IPS-NIHi11 (cell line): ENCODE measurements around the gene HOXC4.
"Not testable (repeated sequence)": the region's sequence is repeated elsewhere in the genome, so short reads cannot be mapped to it uniquely, and the experiment has no call there.

Experiments used
- DNase-seq: peaks from one replicate; pipeline ENCODE4 v3.0.0; 2012; ENCODE audit warnings: mixed read lengths, low spot score

HOXC4 gene

DNA sequence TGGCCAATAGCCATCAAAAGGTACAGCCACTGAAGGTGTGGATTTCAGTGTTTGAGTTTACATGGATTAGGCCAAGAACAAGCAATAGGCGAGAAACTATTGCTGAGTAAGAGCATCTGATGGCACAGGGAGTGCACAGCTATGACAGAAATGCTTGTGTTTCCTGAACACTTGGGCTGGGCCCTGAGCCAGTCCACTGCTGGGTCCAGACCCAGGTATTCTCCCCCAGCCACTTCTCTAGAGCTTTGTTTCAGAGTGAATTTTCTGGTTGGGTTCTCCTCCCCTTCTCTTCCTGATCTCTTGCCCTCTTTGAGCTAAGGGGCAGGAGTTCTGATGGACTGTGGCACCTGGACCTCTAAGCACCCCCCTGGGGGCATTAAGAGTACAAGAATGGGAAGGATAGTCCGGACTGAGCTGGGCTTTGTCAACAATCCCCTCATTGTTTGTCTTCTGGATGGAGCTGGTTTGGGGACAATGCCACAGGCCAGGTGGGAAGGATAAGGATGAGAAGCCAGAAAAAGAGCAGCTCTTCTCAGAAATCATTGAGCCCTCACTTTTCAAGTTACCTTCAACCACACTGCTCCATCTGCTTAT, 12.4 kb upstream of the HOXC4 start:
- DNase-seq = no peak

DNA sequence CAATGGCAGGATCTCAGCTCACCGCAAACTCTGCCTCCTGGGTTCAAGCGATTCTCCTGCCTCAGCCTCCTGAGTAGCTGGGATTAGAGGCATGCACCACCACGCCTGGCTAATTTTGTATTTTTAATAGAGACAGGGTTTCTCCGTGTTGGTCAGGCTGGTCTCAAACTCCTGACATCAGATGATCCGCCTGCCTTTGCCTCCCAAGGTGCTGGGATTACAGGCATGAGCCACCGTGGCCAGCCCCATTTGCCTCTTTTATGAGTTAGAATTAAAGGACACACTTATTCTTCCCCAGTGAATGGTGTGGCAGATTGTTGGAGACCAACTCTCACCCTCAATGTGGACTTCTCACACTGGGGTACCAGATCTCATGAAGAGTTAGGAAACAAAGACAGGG, 11.6 kb upstream of the HOXC4 start:
- not testable (repeated sequence) for DNase-seq

DNA sequence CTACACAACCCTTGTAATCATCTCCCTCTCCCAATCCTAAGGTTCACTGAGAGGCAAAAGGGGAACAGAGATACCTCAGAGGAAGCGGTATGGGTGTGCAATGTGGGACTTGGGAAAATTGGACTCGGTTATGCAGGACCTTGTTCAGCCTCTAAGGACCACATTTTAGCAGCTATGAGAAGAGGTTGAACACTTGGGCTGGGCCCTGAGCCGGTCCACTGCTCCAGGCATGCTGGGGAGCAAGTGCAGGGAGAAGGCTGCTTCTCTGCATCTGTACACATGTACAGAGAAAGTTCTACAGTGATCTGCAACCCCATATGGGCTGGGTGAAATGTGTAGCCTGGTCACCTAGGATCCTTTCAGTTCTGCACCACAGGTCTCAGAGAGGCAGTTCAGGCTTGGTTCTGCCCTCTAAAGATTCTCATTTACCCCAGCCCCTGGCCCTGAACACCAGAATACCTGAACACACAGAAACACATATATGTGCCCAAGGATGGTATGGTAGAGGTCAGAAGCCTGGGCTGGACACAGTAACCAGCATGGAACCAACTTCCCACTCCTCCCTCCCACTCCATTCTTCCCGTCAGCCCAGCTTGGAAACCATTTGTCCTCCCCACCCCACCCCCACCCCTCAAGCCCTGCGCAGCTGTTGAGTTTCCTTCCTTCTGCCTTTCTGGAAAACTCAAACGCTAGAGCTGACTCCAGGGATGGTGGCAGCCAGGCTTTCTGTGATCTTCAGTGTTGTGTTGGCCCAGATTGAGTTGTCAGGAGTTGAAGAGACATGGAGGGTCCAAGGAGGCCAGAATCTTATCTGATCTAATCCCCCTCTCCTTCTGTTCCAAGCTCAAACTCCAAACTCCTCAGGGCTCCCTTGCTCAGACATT, 10.4 kb upstream of the HOXC4 start:
- DNase-seq = no peak

DNA sequence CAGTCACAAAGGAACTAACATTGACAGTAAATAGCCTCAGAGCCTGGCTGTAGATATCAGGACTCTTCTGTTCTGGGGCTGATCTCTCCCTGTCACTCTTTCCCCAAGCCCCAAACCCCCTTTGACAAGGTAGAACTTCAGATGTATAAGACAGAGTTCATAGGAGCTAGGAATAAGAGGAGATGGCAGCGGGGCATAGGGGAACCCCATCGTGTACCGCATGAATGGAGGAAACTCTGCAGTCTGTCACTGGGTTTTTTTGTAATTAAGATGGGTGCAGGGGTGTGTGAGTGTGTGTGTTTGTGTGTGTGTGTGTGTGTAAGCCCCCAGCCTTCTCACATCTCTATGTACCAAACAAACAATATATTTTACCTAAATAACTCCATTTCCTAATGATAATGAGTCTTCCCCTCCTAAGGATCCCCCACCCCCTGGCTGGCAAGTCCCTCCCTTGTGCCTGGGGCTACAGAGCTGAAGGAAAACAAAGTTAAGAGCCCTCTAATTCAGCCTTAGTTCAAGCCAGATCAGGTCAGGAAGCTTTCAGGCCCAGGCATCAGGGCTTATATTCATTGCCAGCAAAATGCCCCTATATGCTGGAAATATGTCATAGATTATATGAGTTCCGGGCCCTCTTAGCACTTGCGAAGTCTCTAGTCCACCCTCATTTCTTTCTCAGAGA, 9.1 kb upstream of the HOXC4 start:
- no peak for DNase-seq

DNA sequence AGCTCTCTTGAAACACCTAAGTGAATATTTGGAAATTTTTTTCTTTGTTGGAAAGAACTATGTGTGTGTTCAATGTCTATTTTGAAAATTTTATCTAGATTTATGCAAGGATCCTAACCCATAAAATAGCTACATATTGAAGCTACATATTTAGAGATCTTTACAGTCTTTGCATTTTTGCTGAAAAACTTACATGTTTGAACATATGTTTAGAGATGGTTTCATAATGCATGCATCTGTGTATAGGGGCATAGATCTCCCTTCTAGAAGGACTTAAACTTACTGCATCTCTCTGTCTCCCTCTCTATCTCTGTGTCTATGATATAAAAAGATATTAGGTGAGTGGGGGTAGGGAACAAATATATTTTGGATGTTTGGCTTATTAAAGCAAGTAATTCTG, 8.2 kb upstream of the HOXC4 start:
- DNase-seq = no peak

DNA sequence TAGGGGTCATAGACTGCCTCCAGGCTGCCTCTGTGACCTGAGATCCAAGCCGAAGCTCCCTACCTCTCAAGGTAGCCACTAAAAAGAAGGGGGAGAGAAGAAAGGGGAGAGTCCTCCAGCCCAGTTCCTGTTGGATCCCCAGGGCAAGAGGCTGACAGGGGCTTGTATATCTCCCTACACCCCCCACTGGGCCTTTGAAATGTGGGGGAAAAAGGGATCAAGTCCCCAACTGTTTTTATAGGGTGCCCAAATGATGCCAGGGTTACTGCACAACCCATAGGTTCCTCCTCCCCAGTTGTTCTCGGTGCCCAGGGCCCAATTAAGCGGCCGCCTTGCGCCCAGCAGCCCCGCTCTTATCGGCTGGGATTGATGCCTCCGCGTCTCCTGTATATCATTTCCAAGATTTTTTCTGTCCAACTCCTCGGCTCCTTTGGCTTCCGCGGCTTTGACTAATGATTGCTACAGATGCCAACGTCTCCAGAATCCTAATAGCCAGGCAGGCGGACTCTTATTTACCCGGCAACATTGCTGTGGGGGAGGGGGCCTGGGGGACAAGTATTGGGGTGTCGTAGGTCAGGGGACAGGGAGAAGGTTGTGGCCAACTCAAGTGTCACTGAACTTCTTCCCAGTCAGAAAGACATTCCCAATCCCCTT, 7.6 kb upstream of the HOXC4 start:
- DNase-seq = no peak

DNA sequence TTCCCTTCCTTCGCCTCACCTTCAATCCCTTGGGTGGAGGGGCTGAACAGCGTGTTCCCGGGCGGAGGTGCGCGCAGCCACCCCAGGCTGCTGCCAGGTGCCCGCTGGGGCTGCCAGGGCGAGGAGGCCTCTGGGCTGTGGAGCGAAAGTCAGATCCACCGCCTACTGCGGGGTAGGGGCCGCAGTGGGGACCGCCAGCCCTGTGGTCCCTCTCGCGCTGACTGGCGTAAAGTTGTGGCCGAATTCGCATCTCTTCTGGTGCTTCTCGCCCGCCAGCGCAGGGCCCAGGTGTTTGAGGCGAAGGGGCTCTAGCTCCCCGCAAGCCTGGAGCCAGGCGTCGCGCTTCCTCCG, 6.9 kb upstream of the HOXC4 start:
- DNase-seq = no peak

DNA sequence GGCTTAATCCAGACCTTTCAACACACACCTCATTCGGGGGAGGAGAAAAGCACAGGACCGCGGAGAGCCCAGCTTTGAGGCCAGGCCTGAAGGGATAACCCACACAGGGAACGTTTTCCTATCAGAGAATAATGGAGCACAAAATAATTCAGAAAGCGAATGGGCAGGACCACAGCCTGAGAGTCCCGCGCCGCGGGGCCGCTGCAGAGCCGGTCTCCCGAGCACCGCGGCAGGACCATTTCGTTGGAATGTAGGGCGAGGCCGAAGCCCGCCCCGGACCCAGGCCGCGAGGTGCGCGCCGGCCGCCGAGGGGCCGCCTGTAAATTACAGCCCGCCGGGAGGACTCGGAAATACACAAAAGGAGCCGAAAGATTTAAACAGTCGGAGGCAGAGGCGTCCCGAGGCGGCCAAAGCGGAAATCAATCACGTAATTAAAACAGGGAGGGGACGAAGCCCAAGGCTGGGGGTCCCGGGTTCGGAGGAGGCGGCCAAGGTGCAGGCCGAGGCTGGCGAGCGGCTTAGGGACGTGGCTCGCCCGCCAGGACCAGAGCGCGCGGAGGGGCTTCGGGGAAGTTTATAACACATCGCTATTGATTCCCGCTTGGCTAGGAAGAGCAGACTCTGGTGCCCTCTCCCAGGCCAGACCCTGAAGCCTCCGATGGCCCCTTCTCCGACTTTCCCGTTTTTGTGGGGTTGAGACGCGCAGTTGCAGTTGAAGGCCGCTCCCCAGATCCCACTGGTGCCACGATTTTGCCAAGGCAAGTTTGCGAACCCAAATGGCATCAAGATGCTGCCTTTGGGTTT, 6.3 kb upstream of the HOXC4 start:
- peak; percentile 62 for DNase-seq

DNA sequence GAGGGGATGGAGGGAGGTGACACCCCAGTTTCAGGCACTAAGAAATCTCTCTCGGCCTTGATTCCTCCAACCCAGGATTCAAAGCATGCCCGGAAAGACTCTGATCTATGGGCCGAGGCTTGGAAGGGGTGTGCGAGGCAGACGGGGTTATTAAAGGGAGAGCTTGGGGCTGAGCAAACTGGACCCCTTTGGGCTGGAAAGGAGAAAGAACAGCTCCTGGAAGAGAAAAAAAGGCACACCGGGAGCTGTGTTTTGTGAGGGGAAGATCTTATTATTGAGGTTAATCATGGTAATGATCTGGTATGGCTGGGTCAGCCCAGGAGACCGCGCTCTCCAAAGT, 5.7 kb upstream of the HOXC4 start:
- no peak for DNase-seq

DNA sequence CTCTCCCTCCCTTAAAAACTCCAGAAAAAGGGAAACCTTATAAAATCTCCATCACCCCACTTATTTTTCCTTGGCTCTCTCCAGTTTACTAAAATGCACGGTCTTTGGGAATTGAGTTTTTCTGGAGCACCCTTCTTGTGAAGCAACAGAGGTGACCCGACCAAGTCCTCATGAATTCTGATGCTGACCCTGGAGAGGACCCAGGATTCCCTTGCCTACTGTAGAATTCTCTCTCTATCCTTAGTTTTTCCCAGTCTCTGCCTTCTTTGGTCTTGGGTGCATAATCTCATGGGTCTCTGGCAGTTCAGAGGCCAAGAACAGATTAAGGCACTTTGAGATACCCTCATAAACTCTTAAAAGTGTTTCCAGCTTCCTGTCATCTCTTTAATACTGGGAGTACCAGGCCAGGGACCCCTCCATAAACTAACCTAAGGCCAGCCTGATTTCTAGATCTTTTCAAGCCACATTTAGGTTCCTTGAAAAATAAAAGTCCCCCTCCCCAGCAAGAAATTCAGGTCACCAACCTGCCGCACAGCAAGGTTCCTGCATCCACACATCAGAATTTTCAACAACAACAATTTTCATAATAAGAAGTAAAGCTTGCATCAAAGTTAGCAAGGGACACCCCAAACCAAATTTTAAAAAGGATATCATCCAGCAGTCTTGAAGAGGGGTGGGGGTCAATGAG, 5.1 kb upstream of the HOXC4 start:
- DNase-seq = no peak

DNA sequence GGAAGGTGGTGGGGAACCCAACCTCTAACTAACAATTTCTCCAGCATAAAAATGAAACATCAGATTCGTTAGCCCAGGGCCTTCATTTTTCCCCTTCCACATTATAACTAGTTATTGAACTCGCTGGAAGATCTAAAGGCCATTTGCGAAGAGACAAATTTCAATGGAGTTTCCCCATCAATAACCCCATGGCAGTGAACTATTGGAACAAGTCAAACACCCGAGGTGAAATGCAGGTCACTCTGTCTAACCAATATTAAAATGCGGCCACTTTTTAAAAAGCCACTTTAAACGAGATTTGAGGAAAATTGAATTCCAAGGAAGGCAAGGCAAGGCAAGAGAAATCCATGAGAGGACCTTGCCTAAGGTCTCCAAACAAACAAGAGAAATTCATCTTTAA, 4.5 kb upstream of the HOXC4 start:
- no peak for DNase-seq

DNA sequence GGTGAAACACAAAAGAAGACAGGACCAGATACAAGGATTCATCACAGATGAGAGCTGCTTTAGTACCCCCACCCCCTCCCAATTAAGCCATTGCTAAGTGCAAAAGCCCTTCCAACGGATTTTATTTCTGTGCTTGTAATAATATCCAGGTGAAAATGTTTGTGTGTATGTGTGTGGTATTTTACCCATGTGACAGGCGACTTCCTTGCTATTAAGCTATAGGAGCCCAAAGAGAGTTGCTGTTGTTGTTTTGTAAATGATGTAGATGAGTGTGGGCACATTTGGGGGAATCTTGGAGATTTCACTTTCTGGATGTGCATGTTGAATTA, 3.2 kb upstream of the HOXC4 start:
- no peak for DNase-seq

DNA sequence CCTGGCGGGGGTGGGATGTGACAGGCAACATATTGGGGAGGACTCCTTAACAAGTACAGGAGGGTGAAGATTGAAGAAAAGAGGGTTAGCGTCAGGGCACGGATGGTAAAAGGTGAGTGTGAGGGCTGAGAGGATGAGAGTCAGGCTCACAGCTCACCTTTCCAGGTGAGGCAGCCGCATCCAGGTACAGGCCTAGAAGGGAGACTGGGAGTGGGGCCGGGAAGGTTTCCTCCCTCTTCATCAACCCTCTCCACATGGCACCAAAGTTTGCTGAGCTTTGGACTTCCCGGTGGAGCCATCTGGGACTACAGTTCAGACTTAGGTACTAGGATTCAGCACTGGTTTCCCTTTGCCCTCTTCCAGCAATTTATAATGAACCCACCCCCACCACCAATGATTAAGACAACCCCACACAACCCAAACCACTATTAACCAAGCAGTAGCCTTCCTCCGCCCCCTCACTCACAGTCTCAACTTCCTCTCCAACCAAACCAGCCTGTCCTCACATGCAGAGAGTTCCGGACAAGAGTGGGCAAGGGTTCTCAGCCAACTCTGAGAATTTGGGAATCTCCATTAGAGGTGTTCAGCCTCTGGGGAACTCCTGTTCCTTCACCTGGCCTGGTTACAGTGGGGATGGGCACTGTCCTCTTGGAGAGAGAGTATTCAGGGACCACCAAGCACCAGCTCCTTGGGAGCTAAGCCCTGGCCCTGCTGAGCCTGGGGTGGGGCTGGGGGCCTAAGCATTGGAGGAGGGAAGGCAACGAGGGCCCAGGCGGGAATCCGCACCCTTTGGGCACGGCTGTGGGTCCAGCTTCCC, 2.4 kb upstream of the HOXC4 start:
- no peak for DNase-seq

DNA sequence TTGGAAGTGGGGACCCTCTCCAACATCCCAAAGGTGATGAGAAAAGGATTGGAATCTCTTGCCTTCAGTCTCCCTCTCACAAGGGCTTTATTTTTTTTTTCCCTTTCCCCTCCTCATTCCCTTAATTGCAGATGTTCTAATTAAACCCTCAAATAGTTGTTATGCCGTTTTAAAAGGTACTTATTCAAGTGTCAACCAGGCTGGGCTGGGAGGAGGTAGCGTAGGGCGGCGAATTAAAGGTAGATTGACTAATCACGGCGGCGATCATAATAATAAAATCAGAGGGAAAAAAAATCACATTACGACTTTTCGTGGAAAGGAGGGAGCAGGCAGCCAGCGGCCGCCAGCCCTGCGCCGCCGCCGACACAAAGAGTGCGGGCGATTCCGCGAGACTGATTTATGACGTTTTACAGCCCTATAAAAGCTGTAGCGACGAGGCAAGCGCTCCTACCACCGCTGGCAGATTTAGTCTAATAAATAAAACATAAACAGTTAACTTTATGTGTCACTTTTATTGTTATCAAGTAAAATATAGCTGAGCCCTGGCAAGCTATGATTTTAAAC, 1.7 kb upstream of the HOXC4 start:
- DNase-seq = no peak

DNA sequence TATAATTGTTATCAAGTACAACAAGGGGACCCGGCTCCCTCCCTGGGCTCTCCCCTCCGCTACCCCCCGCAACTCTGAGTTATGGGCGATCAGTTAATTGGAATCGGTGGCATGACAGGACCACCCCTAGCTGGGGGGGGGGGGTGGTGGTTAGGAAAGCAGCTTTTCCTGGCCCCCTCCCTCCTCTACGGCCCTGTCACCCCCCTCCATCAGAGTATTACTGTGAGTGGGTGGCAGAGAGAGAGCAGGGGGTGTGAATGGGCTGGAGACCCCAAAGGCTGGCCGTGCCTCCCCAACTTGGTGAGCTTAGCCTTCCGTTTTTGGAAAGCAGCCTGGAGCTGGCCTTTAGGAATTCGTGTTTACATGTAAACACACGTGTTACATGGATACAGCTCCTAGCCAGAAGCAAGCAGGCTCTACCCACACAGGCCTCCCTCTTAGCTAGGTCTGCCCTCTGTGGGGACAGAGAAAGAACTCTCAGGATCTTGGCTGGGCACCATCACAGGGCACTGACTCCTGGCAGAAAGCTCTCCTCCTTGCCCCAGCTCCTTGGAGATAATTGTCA, 1.1 kb upstream of the HOXC4 start:
- no peak for DNase-seq

DNA sequence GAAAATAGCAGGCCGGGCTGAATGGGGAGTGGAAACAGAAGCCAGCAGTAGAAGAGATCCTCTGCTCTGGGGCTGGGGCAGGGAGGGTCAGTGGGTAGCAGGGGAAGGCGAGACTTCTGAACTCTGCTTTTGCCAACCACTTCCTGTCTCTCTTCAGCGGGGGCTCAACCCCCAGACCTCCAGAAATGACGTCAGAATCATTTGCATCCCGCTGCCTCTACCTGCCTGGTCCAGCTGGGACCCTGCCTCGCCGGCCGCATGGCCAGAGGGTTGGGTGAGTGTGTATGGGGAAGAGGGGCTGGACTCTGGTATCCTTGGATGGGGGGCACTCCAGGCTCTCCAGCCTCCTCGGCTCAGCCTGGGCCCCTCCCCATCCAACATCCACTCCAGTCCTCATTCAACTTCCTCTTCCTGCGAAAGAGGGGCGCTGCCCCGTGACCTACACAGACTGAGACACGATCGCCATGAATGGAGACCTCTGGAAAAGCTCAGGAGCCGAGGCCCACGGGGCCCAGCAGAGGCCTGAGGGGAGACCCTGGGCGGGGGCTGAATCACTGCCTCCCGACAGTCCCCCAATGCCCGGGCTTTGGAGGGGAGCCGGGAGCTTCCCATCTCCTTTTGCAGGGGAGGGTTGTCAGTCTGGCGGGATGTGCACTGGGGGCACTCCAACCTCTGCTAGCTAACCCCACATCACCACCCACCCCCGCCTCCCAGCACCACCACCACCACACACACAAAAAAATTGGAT, 458 bp upstream of the HOXC4 start:
- DNase-seq = no peak

DNA sequence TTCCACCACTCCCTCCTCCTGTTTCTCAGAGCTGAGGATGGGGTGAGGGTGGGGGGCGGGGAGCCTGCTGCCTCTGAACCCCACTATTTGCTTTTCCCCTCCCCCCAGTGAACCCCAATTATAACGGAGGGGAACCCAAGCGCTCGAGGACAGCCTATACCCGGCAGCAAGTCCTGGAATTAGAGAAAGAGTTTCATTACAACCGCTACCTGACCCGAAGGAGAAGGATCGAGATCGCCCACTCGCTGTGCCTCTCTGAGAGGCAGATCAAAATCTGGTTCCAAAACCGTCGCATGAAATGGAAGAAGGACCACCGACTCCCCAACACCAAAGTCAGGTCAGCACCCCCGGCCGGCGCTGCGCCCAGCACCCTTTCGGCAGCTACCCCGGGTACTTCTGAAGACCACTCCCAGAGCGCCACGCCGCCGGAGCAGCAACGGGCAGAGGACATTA, 1.1 kb downstream of the HOXC4 start:
- DNase-seq = no peak

DNA sequence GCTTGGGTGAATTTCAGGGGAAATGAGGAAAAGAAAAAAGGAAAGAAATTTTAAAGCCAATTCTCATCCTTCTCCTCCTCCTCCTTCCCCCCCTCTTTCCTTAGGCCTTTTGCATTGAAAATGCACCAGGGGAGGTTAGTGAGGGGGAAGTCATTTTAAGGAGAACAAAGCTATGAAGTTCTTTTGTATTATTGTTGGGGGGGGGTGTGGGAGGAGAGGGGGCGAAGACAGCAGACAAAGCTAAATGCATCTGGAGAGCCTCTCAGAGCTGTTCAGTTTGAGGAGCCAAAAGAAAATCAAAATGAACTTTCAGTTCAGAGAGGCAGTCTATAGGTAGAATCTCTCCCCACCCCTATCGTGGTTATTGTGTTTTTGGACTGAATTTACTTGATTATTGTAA, 1.9 kb downstream of the HOXC4 start:
- DNase-seq = no peak

DNA sequence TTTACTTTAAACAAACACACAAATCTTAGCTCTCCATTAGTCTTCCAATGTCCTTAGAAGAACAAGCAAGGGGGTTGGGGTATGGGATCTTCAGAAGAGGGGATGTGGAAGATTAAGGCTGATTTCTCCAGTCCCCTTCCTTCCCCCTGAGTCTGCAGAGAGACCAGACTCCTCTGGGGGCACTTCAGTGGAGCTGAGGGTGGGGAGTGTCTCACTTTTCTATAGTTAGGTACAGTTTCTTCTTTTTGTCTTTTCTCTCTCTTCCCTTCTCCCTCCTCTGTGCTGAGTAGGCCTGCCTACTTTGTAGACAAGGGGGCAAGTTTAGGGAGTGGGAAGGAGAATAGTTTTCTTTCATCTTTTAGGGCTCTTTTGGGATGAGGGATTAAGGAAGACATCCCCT, 2.5 kb downstream of the HOXC4 start:
- no peak for DNase-seq
